Heart left ventricle (tissue), 16 donors: ENCODE measurements around the gene MMP17. TPM values are rescaled to one million over a fixed set of nuclear protein-coding genes. Genes with fewer than 3 reads are reported as not detected.

ENCODE experiments used
- ATAC-seq, 4 donors: fragments of 200-7000 bp; cut with Tn5 transposase; one replicate each; pipeline ENCODE4 v1.9.1; 2020 to 2022; ENCODE audit warnings: moderate library complexity in 4 of 4, mild to moderate bottlenecking in 3 of 4, moderate number of reproducible peaks in 1 of 4
- DNase-seq, 5 donors: peaks; one replicate each; pipeline ENCODE4 v3.0.0-alpha.2; 2020
- H3K27ac ChIP-seq, 12 donors: fragments of 200-600 bp; sonication (generic) in 4 of 12; one replicate each; pipeline versions ENCODE4 v1.5.0 to v1.8.0; 2016 to 2022; ENCODE audit warnings: mild to moderate bottlenecking in 2 of 12
- H3K27me3 ChIP-seq, 9 donors: fragments of 200-600 bp; sonication (generic) in 2 of 9; one replicate each; pipeline versions ENCODE4 v1.5.1 to v1.8.0; 2016 to 2022; ENCODE audit warnings: mild to moderate bottlenecking in 3 of 9
- H3K36me3 ChIP-seq, 9 donors: fragments of 200-600 bp; sonication (generic) in 2 of 9; one replicate each; pipeline versions ENCODE4 v1.5.0 to v1.8.0; 2018 to 2022; ENCODE audit warnings: mild to moderate bottlenecking in 2 of 9
- H3K4me1 ChIP-seq, 12 donors: fragments of 200-600 bp; sonication (generic) in 4 of 12; one replicate each; pipeline versions ENCODE4 v1.5.0 to v1.8.0; 2016 to 2022; ENCODE audit warnings: mild to moderate bottlenecking in 3 of 12
- H3K4me3 ChIP-seq, 12 donors: fragments of 200-600 bp; sonication (generic) in 4 of 12; one replicate each; pipeline versions ENCODE4 v1.5.0 to v1.8.0; 2017 to 2022; ENCODE audit warnings: mild to moderate bottlenecking in 9 of 12, moderate library complexity in 4 of 12
- H3K9me3 ChIP-seq, 12 donors: fragments of 200-600 bp; sonication (generic) in 4 of 12; one replicate each; pipeline versions ENCODE4 v1.5.0 to v1.8.0; 2016 to 2022; ENCODE audit warnings: mild to moderate bottlenecking in 1 of 12
- CTCF ChIP-seq, 12 donors: fragments of 200-600 bp; sonication (generic) in 4 of 12; IDR thresholded peaks; one replicate each; pipeline versions ENCODE4 v1.5.0 to v1.8.0; 2018 to 2022; ENCODE audit warnings: antibody characterized with exemption in 12 of 12, mild to moderate bottlenecking in 5 of 12
- POLR2A ChIP-seq, 2 donors: fragments of 450-650 bp; IDR thresholded peaks; one replicate each; pipeline ENCODE4 v1.6.1; 2017; ENCODE audit warnings: antibody characterized with exemption in 2 of 2, mild to moderate bottlenecking in 2 of 2, moderate library complexity in 2 of 2
- WGBS, 4 donors: extraction: QIAGEN DNeasy Blood & Tissue Kit in 2 of 4; methylation state at CpG; one replicate each; pipeline versions ENCODE4 v1.1.5 to v1.1.7; 2013 to 2018; 5-methylcytosine and 5-hydroxymethylcytosine counted together
- intact Hi-C, 10 donors: fragments of 100-400 bp; cut with DNase I; formaldehyde crosslinking; loops; one replicate each; pipeline versions ENCODE4 v1.11.1 to v1.14.2; 2022
- long read RNA-seq, 3 donors: library from polyadenylated mRNA; unstranded; transcript quantifications; one replicate each; pipeline ENCODE4 v2.0.0, GENCODE V29; 2020 to 2021
- polyA plus RNA-seq, 2 donors: library from polyadenylated mRNA; stranded (reverse); fragments of 200-250 nt; gene quantifications; one replicate each; pipeline ENCODE4 v1.2.3, GENCODE V29; 2013
- total RNA-seq, 9 donors: library from RNA; depleted of rRNA in 2 of 9; stranded (reverse); fragments of >200 nt in 2 of 9; fragmentation: NEBNext Ultra II Directional in 3 of 9; extraction: Animal tissue kit (Norgen Biotek cat#: 25700) in 3 of 9; gene quantifications; one replicate each; pipeline versions ENCODE4 v1.1.0 to v1.2.4, GENCODE V29; 2016 to 2023
- donor health status: ischemic (EF 13 %, LVEDD 7.1; RV severe dilation, severe dysfunction).
- donor health status: healthy with polysubstance abuse.
- donor health status: DM: no; HTN: yes; CAD: no.
- donor health status: DM: no; HTN: no; CAD: no.
- donor health status: ischemic (EF 25% LVEDD 6.9; RV normal size, moderate dysfunction).
- donor health status: ischemic (EF 25% LVEDD 5.7; RV mildly dilated, moderate dysfunction).
- donor health status: healthy.
- donor health status: DM: yes; HTN: yes; CAD: no.
- donor health status: ischemic (EF 35%, LVEDD 5.7; RV mildly dilated, moderate dysfunction).
- donor health status: nonischemic (EF 11% LVEDD 7.7; RV severe dilation, severe dysfunction).
- donor health status: DM: yes; HTN: yes; CAD: no.
- donor health status: PGD.
- donor health status: ischemic (EF 29% LVEDD 5.4; RV normal size, mild dysfunction).
- donor health status: nonischemic (EF 23%, LVEDD 6.1; RV moderate dilation, normal function).

MMP17 gene
- total RNA-seq, result 1 to 10 TPM in 6 of 9 donors, under 1 TPM in 3; 0.28 to 2.1 (median 1.2) TPM
- 1 to 10 TPM; 1.5 to 2.0 TPM for polyA plus RNA-seq
- long read RNA-seq, donor 1, partial matches to known transcripts, result 0 of 3 reads
- long read RNA-seq, donor 1, other reads (novel, unspliced or antisense), result 2 of 3 reads
- long read RNA-seq, donor 2, result 0 reads
- long read RNA-seq, donor 3, partial matches to known transcripts, result 0 of 4 reads
- long read RNA-seq, donor 3, other reads (novel, unspliced or antisense), result 1 of 4 reads

- TF ChIP-seq CTCF (IDR thresholded peaks at IDR 0.05) (peak in 4 of 12 donors; percentile 11 to 32 (median 17)), POLR2A (IDR thresholded peaks at IDR 0.05) (no peak)
- WGBS, 4 donors, result 0 to 2% (median 1%) methylated on average over 13 to 86 of the region's 86 CpGs
- intact Hi-C loops, result loop anchor here in 3 of 10 donors (10.0 kb wide), 3 partner anchors 213 to 913 kb away; no protein-coding TSS in a partner anchor
- Histone ChIP-seq H3K4me1 (peaks cover 0 to 46% (median 19%) of the 10 kb centered on the region in 12 donors), H3K9me3 (no peaks in the 10 kb centered on the region), H3K36me3 (no peaks in the 10 kb centered on the region), H3K27me3 (peaks cover 6 to 64% (median 31%) of the 10 kb centered on the region in 9 donors), H3K4me3 (peak within 1 kb of the TSS; percentile 29 to 67 (median 55)), H3K27ac (peak within 1 kb of the TSS in 4 of 12 donors; percentile 7 to 36 (median 16))
- ATAC-seq (peak in 2 of 4 donors; percentile 41 to 67), DNase-seq (peak; percentile 43 to 68 (median 46))
These were observed at the start of gene MMP17 for GRCh38 chr12:131827961-131828534. TSS of gene MMP17 (plus strand) at chr12:131828393. CDS start at chr12:131828495, 102 bp downstream.

GRCh38 chr12:131779027-131779426 is 49.2 kb upstream of the MMP17 start:
- Histone ChIP-seq H3K4me3 (no peak overlapping the region), H3K27ac (no peak overlapping the region), H3K9me3 (no peaks in the 10 kb centered on the region), H3K4me1 (peaks cover 0 to 18% (median 0%) of the 10 kb centered on the region in 12 donors), H3K27me3 (no peaks in the 10 kb centered on the region), H3K36me3 (peaks cover 3 to 87% (median 73%) of the 10 kb centered on the region in 9 donors)
- intact Hi-C loops, result no loop called here
- DNase-seq (no peak), ATAC-seq (no peak)
- TF ChIP-seq POLR2A (IDR thresholded peaks at IDR 0.05), result no peak
- no peak for TF ChIP-seq CTCF (IDR thresholded peaks at IDR 0.05)
- WGBS, 4 donors, result 93 to 97% (median 97%) methylated on average over 23 of the region's 23 CpGs

GRCh38 chr12:131782061-131782460 is 46.1 kb upstream of the MMP17 start:
- TF ChIP-seq POLR2A (IDR thresholded peaks at IDR 0.05) (no peak), CTCF (IDR thresholded peaks at IDR 0.05) (no peak)
- Histone ChIP-seq H3K4me1 (peaks cover 0 to 5% (median 0%) of the 10 kb centered on the region in 12 donors), H3K27me3 (no peaks in the 10 kb centered on the region), H3K27ac (no peak overlapping the region), H3K36me3 (peaks cover 3 to 90% (median 83%) of the 10 kb centered on the region in 9 donors), H3K9me3 (no peaks in the 10 kb centered on the region), H3K4me3 (no peak overlapping the region)
- ATAC-seq, result no peak
- WGBS, 4 donors, result 89 to 100% (median 96%) methylated on average over 2 of the region's 2 CpGs
- intact Hi-C loops, result no loop called here
- DNase-seq, result no peak

- Histone ChIP-seq H3K27me3 (no peaks in the 10 kb centered on the region), H3K4me1 (peaks cover 0 to 5% (median 0%) of the 10 kb centered on the region in 12 donors), H3K9me3 (no peaks in the 10 kb centered on the region), H3K27ac (no peak overlapping the region), H3K4me3 (no peak overlapping the region), H3K36me3 (peaks cover 0 to 91% (median 86%) of the 10 kb centered on the region in 9 donors)
- peak in 1 of 4 donors; percentile 25 for ATAC-seq
- intact Hi-C loops, result no loop called here
- DNase-seq, result no peak
- TF ChIP-seq CTCF (IDR thresholded peaks at IDR 0.05), result no peak
- TF ChIP-seq POLR2A (IDR thresholded peaks at IDR 0.05), result no peak
- 56 to 68% (median 64%) methylated on average over 10 of the region's 10 CpGs for WGBS, 4 donors
These were observed 44.2 kb upstream of the MMP17 start for GRCh38 chr12:131783915-131784541.
